ENCODE data around the gene TESMIN. TPM values are rescaled to one million over a fixed set of nuclear protein-coding genes. Genes with fewer than 3 reads are reported as not detected.

Gene TESMIN
- total RNA-seq, 1 experiment from 2014 or later = 45.2 TPM

- H2BK12ac ChIP-seq (ENCODE audit: insufficient read length, low read depth, low read length) = no peak overlapping the region
- Mint-ChIP-seq H3K4me3 (no peak overlapping the region), H3K27ac (no peak overlapping the region), H3K27me3 (ENCODE audit: low read depth) (no peaks in the 10 kb centered on the region; the same call in 1 of the 2 replicates), H3K9me3 (no peaks in the 10 kb centered on the region; a peak in 1 of 5 replicates), H3K36me3 (ENCODE audit: insufficient read depth in 1 of 3, low read depth in 3 of 3) (no peaks in the 10 kb centered on the region), H3K4me1 (peaks cover 10 to 18% of the 10 kb centered on the region in 2 experiments)
- no peak overlapping the region for H2AFZ ChIP-seq (ENCODE audit: low read length)
- no peak overlapping the region for H2BK120ac ChIP-seq (ENCODE audit: low read depth, low read length, poor library complexity, severe bottlenecking)
- no CpG with 5 or more reads among the region's 12 CpGs for WGBS (ENCODE audit: extremely low coverage, insufficient read length, low lambda C conversion rate)
- no peak overlapping the region for H2BK5ac ChIP-seq (ENCODE audit: insufficient read length, low read length)
- no peak for TF ChIP-seq CTCF (conservative IDR thresholded peaks at IDR 0.05)
- H3K18ac ChIP-seq (ENCODE audit: insufficient read length, low read depth, low read length) = no peak overlapping the region
- H3K9me3 ChIP-seq (ENCODE audit: control insufficient read depth, low read depth, low read length) = no peaks in the 10 kb centered on the region
- no peaks in the 10 kb centered on the region for H3K79me1 ChIP-seq (ENCODE audit: insufficient read depth, low read depth, low read length, poor library complexity, severe bottlenecking)
- no peak overlapping the region for H4K8ac ChIP-seq (replicated peaks; ENCODE audit: insufficient read length, low read depth, low read length)
- H3K56ac ChIP-seq (ENCODE audit: insufficient read length, low read depth, low read length) = no peak overlapping the region
- no peak overlapping the region for H3K4me2 ChIP-seq (ENCODE audit: insufficient read depth, insufficient read length, low read length)
- no peaks in the 10 kb centered on the region for H4K20me1 ChIP-seq (ENCODE audit: control insufficient read depth, insufficient read depth, insufficient read length)
- H4K5ac ChIP-seq (ENCODE audit: insufficient read length, low read depth, low read length) = no peak overlapping the region
- H3K27ac ChIP-seq (ENCODE audit: insufficient read length, low read depth, low read length) = no peak overlapping the region
- H2AK5ac ChIP-seq (ENCODE audit: insufficient read length, low read length) = no peak overlapping the region
- H3K23ac ChIP-seq (ENCODE audit: insufficient read length, low read depth, low read length) = no peak overlapping the region
- H3T11ph ChIP-seq (ENCODE audit: low read length) = no peak overlapping the region
- H2BK15ac ChIP-seq (ENCODE audit: low read depth, low read length) = no peak overlapping the region
- H3K4me1 ChIP-seq (ENCODE audit: insufficient read depth, low read length) = no peaks in the 10 kb centered on the region
- H3K79me2 ChIP-seq (ENCODE audit: insufficient read depth, low read length) = no peaks in the 10 kb centered on the region
- no peak overlapping the region for H3K4ac ChIP-seq (ENCODE audit: low read depth, low read length)
- no peak overlapping the region for H3K9ac ChIP-seq (ENCODE audit: extremely low read depth, insufficient read length, low read length)
- no peak for DNase-seq
- H3K27me3 ChIP-seq (ENCODE audit: insufficient read depth, low read length) = no peaks in the 10 kb centered on the region
- H3K23me2 ChIP-seq (ENCODE audit: insufficient read length, low read depth, low read length, poor library complexity, severe bottlenecking) = no peaks in the 10 kb centered on the region
- no peak overlapping the region for H3K14ac ChIP-seq (ENCODE audit: insufficient read depth, low read length)
- H4K91ac ChIP-seq (ENCODE audit: insufficient read length, low read depth, low read length) = no peak overlapping the region
- no peak overlapping the region for H2BK20ac ChIP-seq (ENCODE audit: low read depth, low read length, poor library complexity, severe bottlenecking)
Measured at GRCh38 chr11:68761801-68762200, 10.5 kb upstream of the TESMIN start.
